CD4-positive, alpha-beta T cell treated with Interleukin-6 for 4 hours (primary cell): ENCODE results near the gene CIPC.

Experiments
- DNase-seq: peaks from one replicate; pipeline ENCODE4 v3.0.0-alpha.2; 2020; ENCODE audit warnings: mixed read lengths

The CIPC gene

DNA sequence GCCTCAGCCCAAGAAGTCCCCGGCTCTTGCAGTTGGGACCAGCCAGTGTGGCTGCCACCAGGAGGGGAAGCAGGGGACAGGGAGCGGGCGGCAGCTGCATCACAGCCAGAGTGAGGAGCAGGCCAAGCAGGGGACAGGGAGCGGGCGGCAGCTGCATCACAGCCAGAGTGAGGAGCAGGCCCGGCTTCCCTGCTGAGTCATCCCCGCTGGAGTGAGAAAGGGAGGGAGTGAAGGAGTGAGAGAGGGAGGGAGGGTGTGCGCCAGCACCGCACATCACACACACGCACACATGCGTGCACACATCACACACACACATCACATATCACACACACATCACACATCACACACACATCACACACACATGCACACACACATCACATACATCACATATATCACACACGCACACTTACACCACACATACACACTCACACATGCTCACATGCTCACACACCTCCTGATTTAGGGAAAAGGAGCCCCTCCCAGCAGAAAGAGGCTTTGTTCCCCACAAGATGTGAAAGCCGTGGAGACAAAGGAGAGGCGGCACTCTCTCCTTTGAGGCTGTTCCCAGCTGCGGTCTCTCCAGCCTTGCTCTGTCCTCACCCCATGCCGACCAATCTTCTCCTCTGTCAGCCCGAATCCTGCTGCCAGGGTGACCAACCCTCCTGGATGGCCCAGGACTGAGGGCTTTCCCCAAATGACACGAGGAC, 60.3 kb downstream of the CIPC start:
- no peak for DNase-seq

DNA sequence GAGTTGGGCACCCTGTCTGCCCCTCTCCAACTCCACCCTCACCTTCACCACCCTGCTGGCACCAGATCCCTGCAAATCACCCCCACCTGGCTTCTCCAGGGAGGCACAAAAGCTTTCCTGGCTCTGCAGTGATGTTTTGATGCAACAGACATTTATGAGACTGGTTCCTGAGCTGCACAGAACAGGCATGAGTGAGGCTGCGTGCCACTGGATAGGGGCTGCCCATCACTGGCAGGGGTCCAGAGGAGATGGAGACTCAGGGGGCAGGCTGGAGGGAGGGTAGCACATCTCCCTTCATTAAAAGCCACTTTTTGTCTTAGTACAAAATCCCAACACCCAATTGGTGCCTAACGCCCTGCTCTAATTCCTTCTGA, 60.8 kb downstream of the CIPC start:
- no peak for DNase-seq

DNA sequence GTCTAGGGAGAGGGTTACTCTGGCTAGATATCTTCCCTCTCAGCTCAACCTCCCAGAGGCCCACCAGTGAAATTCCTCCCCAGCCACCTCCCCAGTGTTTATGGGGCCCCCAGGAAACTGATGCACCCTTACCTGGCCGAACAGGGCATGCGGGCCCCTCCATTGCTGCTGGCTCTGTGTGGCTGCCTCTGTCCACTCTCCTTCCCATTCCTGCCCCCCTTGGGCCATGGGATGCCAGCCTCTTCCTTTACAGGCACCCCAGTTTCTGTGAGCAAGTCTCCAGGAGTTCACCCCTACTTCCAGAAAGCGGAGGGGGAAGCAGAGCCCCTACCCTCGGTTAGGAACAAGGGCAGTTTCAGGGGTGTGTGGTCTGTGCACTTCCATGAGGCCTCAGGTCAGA, 63.0 kb downstream of the CIPC start:
- no peak for DNase-seq
